ENCODE results near the gene NFILZ. TPM values are rescaled to one million over a fixed set of nuclear protein-coding genes. Genes with fewer than 3 reads are reported as not detected.
"Not testable (repeated sequence)": the region's sequence is repeated elsewhere in the genome, so short reads cannot be mapped to it uniquely, and the experiment has no call there.

Gene NFILZ
- total and polyA plus RNA-seq, 2 donors (not counting 1 experiment from before 2014, with no cell fraction given) = not detected

- no peaks in the 10 kb centered on the region for H4K20me1 ChIP-seq (ENCODE audit: control insufficient read depth, extremely low read depth, insufficient read depth, low read length)
- no peak for TF ChIP-seq EZH2 (IDR thresholded peaks at IDR 0.05; ENCODE audit: low read length, missing control alignments)
- TF ChIP-seq, protein P1, sequence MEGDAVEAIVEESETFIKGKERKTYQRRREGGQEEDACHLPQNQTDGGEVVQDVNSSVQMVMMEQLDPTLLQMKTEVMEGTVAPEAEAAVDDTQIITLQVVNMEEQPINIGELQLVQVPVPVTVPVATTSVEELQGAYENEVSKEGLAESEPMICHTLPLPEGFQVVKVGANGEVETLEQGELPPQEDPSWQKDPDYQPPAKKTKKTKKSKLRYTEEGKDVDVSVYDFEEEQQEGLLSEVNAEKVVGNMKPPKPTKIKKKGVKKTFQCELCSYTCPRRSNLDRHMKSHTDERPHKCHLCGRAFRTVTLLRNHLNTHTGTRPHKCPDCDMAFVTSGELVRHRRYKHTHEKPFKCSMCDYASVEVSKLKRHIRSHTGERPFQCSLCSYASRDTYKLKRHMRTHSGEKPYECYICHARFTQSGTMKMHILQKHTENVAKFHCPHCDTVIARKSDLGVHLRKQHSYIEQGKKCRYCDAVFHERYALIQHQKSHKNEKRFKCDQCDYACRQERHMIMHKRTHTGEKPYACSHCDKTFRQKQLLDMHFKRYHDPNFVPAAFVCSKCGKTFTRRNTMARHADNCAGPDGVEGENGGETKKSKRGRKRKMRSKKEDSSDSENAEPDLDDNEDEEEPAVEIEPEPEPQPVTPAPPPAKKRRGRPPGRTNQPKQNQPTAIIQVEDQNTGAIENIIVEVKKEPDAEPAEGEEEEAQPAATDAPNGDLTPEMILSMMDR (conservative IDR thresholded peaks at IDR 0.05 in 1 of 2, IDR thresholded peaks at IDR 0.05 in 1 of 2; ENCODE audit: low read depth in 1 of 2, low read length in 2 of 2) = no peak
- no peak for DNase-seq (ENCODE audit: low read depth in 2 of 2)
Measured at GRCh38 chr19:8616861-8617260, 13.6 kb upstream of the NFILZ start.

GRCh38 chr19:8617325-8617724 is 13.1 kb upstream of the NFILZ start:
- H3K4me1 ChIP-seq (ENCODE audit: control insufficient read depth, extremely low read depth, insufficient read depth, low read length); H3K79me2 ChIP-seq (ENCODE audit: control insufficient read depth, insufficient read depth, low read length); DNase-seq (ENCODE audit: low read depth in 2 of 2); H3K27ac ChIP-seq (ENCODE audit: insufficient read depth, low read length); H3K9ac ChIP-seq (ENCODE audit: insufficient read depth, low read length); H3K27me3 ChIP-seq (ENCODE audit: control insufficient read depth, insufficient read depth, low read length); H3K36me3 ChIP-seq (ENCODE audit: control insufficient read depth, insufficient read depth, low read length); H3K9me3 ChIP-seq (ENCODE audit: control insufficient read depth, insufficient read depth, low read depth, low read length); H4K20me1 ChIP-seq (ENCODE audit: control insufficient read depth, extremely low read depth, insufficient read depth, low read length); H3K4me2 ChIP-seq (ENCODE audit: extremely low read depth, insufficient read depth, low read length); H3K4me3 ChIP-seq (replicated peaks in 1 of 4; ENCODE audit: control extremely low read depth in 1 of 4, insufficient read depth in 1 of 4, low read depth in 3 of 4, low read length in 4 of 4); H2AFZ ChIP-seq (ENCODE audit: low read length): not testable (repeated sequence)

More at GRCh38 chr19:8616861-8617260, 13.6 kb upstream of the NFILZ start:
- no peaks in the 10 kb centered on the region for H3K9me3 ChIP-seq (ENCODE audit: control insufficient read depth, insufficient read depth, low read depth, low read length)
- no peak overlapping the region for H3K4me3 ChIP-seq (replicated peaks in 1 of 4; ENCODE audit: control extremely low read depth in 1 of 4, insufficient read depth in 1 of 4, low read depth in 3 of 4, low read length in 4 of 4)
- H3K36me3 ChIP-seq (ENCODE audit: control insufficient read depth, insufficient read depth, low read length) = no peaks in the 10 kb centered on the region
- H3K9ac ChIP-seq (ENCODE audit: insufficient read depth, low read length) = no peak overlapping the region
- no peak overlapping the region for H3K27ac ChIP-seq (ENCODE audit: insufficient read depth, low read length)
- H3K79me2 ChIP-seq (ENCODE audit: control insufficient read depth, insufficient read depth, low read length) = no peaks in the 10 kb centered on the region
- no peak overlapping the region for H2AFZ ChIP-seq (ENCODE audit: low read length)
- H3K4me2 ChIP-seq (ENCODE audit: extremely low read depth, insufficient read depth, low read length) = no peak overlapping the region
- H3K4me1 ChIP-seq (ENCODE audit: control insufficient read depth, extremely low read depth, insufficient read depth, low read length) = no peaks in the 10 kb centered on the region
- H3K27me3 ChIP-seq (ENCODE audit: control insufficient read depth, insufficient read depth, low read length) = no peaks in the 10 kb centered on the region

DNA sequence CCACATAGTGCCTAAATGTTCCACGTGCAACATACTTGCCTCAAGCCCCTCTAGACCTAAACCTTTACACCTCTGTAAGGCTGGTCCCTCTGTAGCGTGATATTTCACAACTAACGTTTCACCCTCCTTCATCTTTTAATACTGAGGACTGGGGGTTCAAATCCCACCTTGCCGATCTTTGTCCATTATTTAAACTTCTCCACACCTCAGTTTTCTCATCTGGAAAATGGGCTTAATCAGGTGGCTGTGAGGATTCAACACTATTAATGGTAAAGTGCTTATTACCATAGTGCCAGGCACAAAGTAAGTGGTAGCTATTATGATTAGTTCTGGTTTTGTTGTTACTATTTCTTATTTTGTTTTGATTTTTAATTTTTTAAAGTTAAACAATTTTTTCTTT is 12.4 kb upstream of the NFILZ start:
- no peak overlapping the region for H3K9ac ChIP-seq (ENCODE audit: insufficient read depth, low read length)
- no peaks in the 10 kb centered on the region for H3K36me3 ChIP-seq (ENCODE audit: control insufficient read depth, insufficient read depth, low read length)
- H2AFZ ChIP-seq (ENCODE audit: low read length) = no peak overlapping the region
- TF ChIP-seq EZH2 (IDR thresholded peaks at IDR 0.05; ENCODE audit: low read length, missing control alignments) = no peak
- TF ChIP-seq, protein P1 (conservative IDR thresholded peaks at IDR 0.05 in 1 of 2, IDR thresholded peaks at IDR 0.05 in 1 of 2; ENCODE audit: low read depth in 1 of 2, low read length in 2 of 2) = no peak
- no peaks in the 10 kb centered on the region for H3K79me2 ChIP-seq (ENCODE audit: control insufficient read depth, insufficient read depth, low read length)
- no peaks in the 10 kb centered on the region for H3K9me3 ChIP-seq (ENCODE audit: control insufficient read depth, insufficient read depth, low read depth, low read length)
- H3K27ac ChIP-seq (ENCODE audit: insufficient read depth, low read length) = no peak overlapping the region
- DNase-seq (ENCODE audit: low read depth in 2 of 2) = no peak
- H3K4me1 ChIP-seq (ENCODE audit: control insufficient read depth, extremely low read depth, insufficient read depth, low read length) = no peaks in the 10 kb centered on the region
- H3K4me2 ChIP-seq (ENCODE audit: extremely low read depth, insufficient read depth, low read length) = no peak overlapping the region
- H4K20me1 ChIP-seq (ENCODE audit: control insufficient read depth, extremely low read depth, insufficient read depth, low read length) = no peaks in the 10 kb centered on the region
- no peak overlapping the region for H3K4me3 ChIP-seq (replicated peaks in 1 of 4; ENCODE audit: control extremely low read depth in 1 of 4, insufficient read depth in 1 of 4, low read depth in 3 of 4, low read length in 4 of 4)
- H3K27me3 ChIP-seq (ENCODE audit: control insufficient read depth, insufficient read depth, low read length) = no peaks in the 10 kb centered on the region
